GM18502 (cell line): ENCODE measurements around the gene NBPF20.
"Not testable (repeated sequence)": the region's sequence is repeated elsewhere in the genome, so short reads cannot be mapped to it uniquely, and the experiment has no call there.

ENCODE experiments used
- ATAC-seq: cut with Tn5 transposase; IDR thresholded peaks from one replicate; pipeline ENCODE4 v1.9.1; 2021; ENCODE audit warnings: mild to moderate bottlenecking; ENCODE audit not compliant: unreplicated experiment, poor library complexity

Gene NBPF20

GRCh38 chr1:145425436-145426029 lies at the start of gene NBPF20:
TSS of gene NBPF20 (minus strand) at chr1:145425603. CDS start at chr1:145405272, 20,331 bp downstream.
- ATAC-seq, result peak; percentile 95

GRCh38 chr1:145474837-145475368 lies 49.5 kb upstream of the NBPF20 start:
- not testable (repeated sequence) for ATAC-seq

- ATAC-seq, result not testable (repeated sequence)
Observed at GRCh38 chr1:145472731-145473130, 47.3 kb upstream of the NBPF20 start.

GRCh38 chr1:145471365-145471764 lies 46.0 kb upstream of the NBPF20 start:
- not testable (repeated sequence) for ATAC-seq

- ATAC-seq, result peak; percentile 90
Observed at GRCh38 chr1:145465405-145466144, 40.2 kb upstream of the NBPF20 start.

GRCh38 chr1:145464708-145465336 lies 39.4 kb upstream of the NBPF20 start:
- ATAC-seq, result peak; percentile 19

GRCh38 chr1:145464017-145464416 lies 38.6 kb upstream of the NBPF20 start:
- not testable (repeated sequence) for ATAC-seq

GRCh38 chr1:145460684-145461083 lies 35.3 kb upstream of the NBPF20 start:
- ATAC-seq, result not testable (repeated sequence)

GRCh38 chr1:145460048-145460447 lies 34.6 kb upstream of the NBPF20 start:
- ATAC-seq, result not testable (repeated sequence)

- not testable (repeated sequence) for ATAC-seq
Observed at GRCh38 chr1:145459591-145459990, 34.2 kb upstream of the NBPF20 start.

- not testable (repeated sequence) for ATAC-seq
Observed at GRCh38 chr1:145459063-145459462, 33.7 kb upstream of the NBPF20 start.

GRCh38 chr1:145454824-145455177 lies 29.4 kb upstream of the NBPF20 start:
- not testable (repeated sequence) for ATAC-seq

GRCh38 chr1:145453873-145454823 lies 28.7 kb upstream of the NBPF20 start:
- ATAC-seq, result not testable (repeated sequence)

GRCh38 chr1:145452506-145452905 lies 27.1 kb upstream of the NBPF20 start:
- not testable (repeated sequence) for ATAC-seq

GRCh38 chr1:145451914-145452313 lies 26.5 kb upstream of the NBPF20 start:
- ATAC-seq, result not testable (repeated sequence)

- not testable (repeated sequence) for ATAC-seq
Observed at GRCh38 chr1:145445219-145445618, 19.8 kb upstream of the NBPF20 start.

GRCh38 chr1:145442340-145442739 lies 16.9 kb upstream of the NBPF20 start:
- not testable (repeated sequence) for ATAC-seq

GRCh38 chr1:145431363-145432256 lies 6.2 kb upstream of the NBPF20 start:
- not testable (repeated sequence) for ATAC-seq

GRCh38 chr1:145430830-145431229 lies 5.4 kb upstream of the NBPF20 start:
- not testable (repeated sequence) for ATAC-seq
